22Rv1 (cell line): ENCODE results near the gene PRELID2.
A peak's percentile ranks its signal among the peaks of the same experiment; 100 is the strongest.

Source experiments
- H3K27ac ChIP-seq: fragments of 450-650 bp; 2 replicates; pipeline ENCODE4 v1.5.1; 2017
- CTCF ChIP-seq: fragments of 450-650 bp; IDR thresholded peaks from 2 replicates; pipeline ENCODE4 v1.5.1; 2017; ENCODE audit warnings: mild to moderate bottlenecking
- ZFX ChIP-seq: fragments of 450-650 bp; IDR thresholded peaks from 2 replicates; pipeline ENCODE4 v1.6.1; 2017; ENCODE audit warnings: antibody characterized with exemption, borderline replicate concordance

PRELID2 gene

GRCh38 chr5:145723516-145723915 lies 111.6 kb downstream of the PRELID2 start:
- no peak for TF ChIP-seq CTCF
- TF ChIP-seq ZFX: no peak
- no peak overlapping the region for H3K27ac ChIP-seq

GRCh38 chr5:145718956-145719355 lies 116.2 kb downstream of the PRELID2 start:
- no peak overlapping the region for H3K27ac ChIP-seq
- TF ChIP-seq CTCF (peak; percentile 54), ZFX (no peak)

- no peak for TF ChIP-seq ZFX
- TF ChIP-seq CTCF: no peak
- H3K27ac ChIP-seq: no peak overlapping the region
Observed at GRCh38 chr5:145715412-145715811, 119.7 kb downstream of the PRELID2 start.

GRCh38 chr5:145712245-145712644 lies 122.9 kb downstream of the PRELID2 start:
- TF ChIP-seq CTCF: no peak
- no peak for TF ChIP-seq ZFX
- no peak overlapping the region for H3K27ac ChIP-seq

- no peak overlapping the region for H3K27ac ChIP-seq
- TF ChIP-seq ZFX (no peak), CTCF (no peak)
Observed at GRCh38 chr5:145711417-145711816, 123.7 kb downstream of the PRELID2 start.
